Measurements from ENCODE around the gene CAMK1D.
"Not testable (repeated sequence)": the region's sequence is repeated elsewhere in the genome, so short reads cannot be mapped to it uniquely, and the experiment has no call there.

CAMK1D gene

GRCh38 chr10:12849319-12850181 lies 500.2 kb downstream of the CAMK1D start:
- DNase-seq (ENCODE audit: low read depth) = no peak

GRCh38 chr10:12852687-12853086 lies 503.3 kb downstream of the CAMK1D start:
- DNase-seq (ENCODE audit: low read depth) = no peak

GRCh38 chr10:12854988-12855387 lies 505.6 kb downstream of the CAMK1D start:
- no peak for DNase-seq (ENCODE audit: low read depth)

- DNase-seq (ENCODE audit: low read depth) = no peak
These were observed 513.1 kb downstream of the CAMK1D start for GRCh38 chr10:12862459-12862858.

GRCh38 chr10:12865515-12865914 lies 516.2 kb downstream of the CAMK1D start:
- DNase-seq (ENCODE audit: low read depth) = not testable (repeated sequence)

- DNase-seq (ENCODE audit: low read depth) = no peak
These were observed 518.9 kb downstream of the CAMK1D start for GRCh38 chr10:12868229-12868628.

GRCh38 chr10:12869427-12869826 lies 520.1 kb downstream of the CAMK1D start:
- no peak for DNase-seq (ENCODE audit: low read depth)

GRCh38 chr10:12872577-12872976 lies 523.2 kb downstream of the CAMK1D start:
- no peak for DNase-seq (ENCODE audit: low read depth)

- DNase-seq (ENCODE audit: low read depth) = no peak
These were observed 523.8 kb downstream of the CAMK1D start for GRCh38 chr10:12873172-12873571.

GRCh38 chr10:12874501-12874900 lies 525.2 kb downstream of the CAMK1D start:
- DNase-seq (ENCODE audit: low read depth) = no peak

GRCh38 chr10:12875100-12875499 lies 525.8 kb downstream of the CAMK1D start:
- DNase-seq (ENCODE audit: low read depth) = no peak

GRCh38 chr10:12876266-12876665 lies 526.9 kb downstream of the CAMK1D start:
- no peak for DNase-seq (ENCODE audit: low read depth)

GRCh38 chr10:12877150-12877549 lies 527.8 kb downstream of the CAMK1D start:
- no peak for DNase-seq (ENCODE audit: low read depth)

GRCh38 chr10:12880423-12880822 lies 531.1 kb downstream of the CAMK1D start:
- DNase-seq (ENCODE audit: low read depth) = no peak

GRCh38 chr10:12884851-12885250 lies 535.5 kb downstream of the CAMK1D start:
- DNase-seq (ENCODE audit: low read depth) = no peak

Measured in ELR (cell line).